ENCODE data around the gene CLIC1. TPM values are rescaled to one million over a fixed set of nuclear protein-coding genes. Genes with fewer than 3 reads are reported as not detected.

Gene CLIC1
- total and polyA plus RNA-seq, 2 experiments from 2014 or later: 463 to 599 TPM

GRCh38 chr6:31775633-31776484 lies 39.5 kb upstream of the CLIC1 start:
- no peaks in the 10 kb centered on the region for H3K36me3 ChIP-seq (replicated peaks; ENCODE audit: insufficient read depth, low read depth)
- H2AFZ ChIP-seq: no peak overlapping the region
- peak overlapping the region; percentile 93 for H3K27ac ChIP-seq
- H3K4me2 ChIP-seq: peak overlapping the region; percentile 62
- H4K20me1 ChIP-seq (ENCODE audit: insufficient read depth, poor library complexity, severe bottlenecking): no peaks in the 10 kb centered on the region
- H3K27me3 ChIP-seq: no peaks in the 10 kb centered on the region
- peak; percentile 5 for DNase-seq (ENCODE audit: low spot score)
- H3K4me1 ChIP-seq (ENCODE audit: insufficient read depth): peaks cover 27% of the 10 kb centered on the region
- H3K79me2 ChIP-seq: no peaks in the 10 kb centered on the region
- TF ChIP-seq CTCF (IDR thresholded peaks at IDR 0.05; ENCODE audit: poor library complexity) (no peak), EZH2phosphoT487 (IDR thresholded peaks at IDR 0.05; ENCODE audit: low read depth, severe bottlenecking, unreplicated experiment) (no peak), EZH2 (IDR thresholded peaks at IDR 0.05; ENCODE audit: borderline replicate concordance) (no peak)
- 97% methylated on average over 32 of the region's 32 CpGs for WGBS (ENCODE audit: low lambda C conversion rate, missing lambda C conversion rate)
- H3K9me3 ChIP-seq (ENCODE audit: low read depth): no peaks in the 10 kb centered on the region
- H3K9me2 ChIP-seq (replicated peaks; ENCODE audit: insufficient read depth): no peaks in the 10 kb centered on the region
- no peak overlapping the region for H3K4me3 ChIP-seq

GRCh38 chr6:31775184-31775583 lies 38.9 kb upstream of the CLIC1 start:
- Histone ChIP-seq H3K4me1 (ENCODE audit: insufficient read depth) (peaks cover 27% of the 10 kb centered on the region), H3K27ac (no peak overlapping the region), H3K79me2 (no peaks in the 10 kb centered on the region), H2AFZ (no peak overlapping the region), H3K9me3 (ENCODE audit: low read depth) (no peaks in the 10 kb centered on the region), H3K4me3 (no peak overlapping the region), H3K27me3 (no peaks in the 10 kb centered on the region), H3K9me2 (replicated peaks; ENCODE audit: insufficient read depth) (no peaks in the 10 kb centered on the region), H3K4me2 (no peak overlapping the region), H4K20me1 (ENCODE audit: insufficient read depth, poor library complexity, severe bottlenecking) (no peaks in the 10 kb centered on the region), H3K36me3 (replicated peaks; ENCODE audit: insufficient read depth, low read depth) (no peaks in the 10 kb centered on the region)
- no peak for TF ChIP-seq EZH2 (IDR thresholded peaks at IDR 0.05; ENCODE audit: borderline replicate concordance)
- TF ChIP-seq CTCF (IDR thresholded peaks at IDR 0.05; ENCODE audit: poor library complexity): no peak
- no peak for TF ChIP-seq EZH2phosphoT487 (IDR thresholded peaks at IDR 0.05; ENCODE audit: low read depth, severe bottlenecking, unreplicated experiment)
- WGBS (ENCODE audit: low lambda C conversion rate, missing lambda C conversion rate): 76% methylated on average over 4 of the region's 4 CpGs
- peak; percentile 45 for DNase-seq (ENCODE audit: low spot score)

GRCh38 chr6:31771992-31772358 lies 35.6 kb upstream of the CLIC1 start:
- no peaks in the 10 kb centered on the region for H3K9me3 ChIP-seq (ENCODE audit: low read depth)

More at GRCh38 chr6:31771992-31772358, 35.6 kb upstream of the CLIC1 start:
- no peak for DNase-seq (ENCODE audit: low spot score)
- no peak overlapping the region for H3K4me3 ChIP-seq
- H3K4me1 ChIP-seq (ENCODE audit: insufficient read depth): peaks cover 13% of the 10 kb centered on the region
- H3K79me2 ChIP-seq: no peaks in the 10 kb centered on the region
- H3K27me3 ChIP-seq: no peaks in the 10 kb centered on the region
- no peaks in the 10 kb centered on the region for H3K36me3 ChIP-seq (replicated peaks; ENCODE audit: insufficient read depth, low read depth)
- H3K4me2 ChIP-seq: no peak overlapping the region
- no peak for TF ChIP-seq EZH2 (IDR thresholded peaks at IDR 0.05; ENCODE audit: borderline replicate concordance)
- TF ChIP-seq EZH2phosphoT487 (IDR thresholded peaks at IDR 0.05; ENCODE audit: low read depth, severe bottlenecking, unreplicated experiment): no peak
- TF ChIP-seq CTCF (IDR thresholded peaks at IDR 0.05; ENCODE audit: poor library complexity): no peak
- H3K27ac ChIP-seq: no peak overlapping the region
- H3K9me2 ChIP-seq (replicated peaks; ENCODE audit: insufficient read depth): no peaks in the 10 kb centered on the region
- no peak overlapping the region for H2AFZ ChIP-seq
- no peaks in the 10 kb centered on the region for H4K20me1 ChIP-seq (ENCODE audit: insufficient read depth, poor library complexity, severe bottlenecking)
- WGBS (ENCODE audit: low lambda C conversion rate, missing lambda C conversion rate): 89% methylated on average over 4 of the region's 4 CpGs
